MCF 10A (cell line): ENCODE measurements around the gene LSM2. TPM values are rescaled to one million over a fixed set of nuclear protein-coding genes. Genes with fewer than 3 reads are reported as not detected.

Experiments
- BruUV-seq: library from RNA; stranded (reverse); fragments of 400-500 nt; replicated peaks from 2 replicates; lab custom pipeline; 2021; lab: Mats Ljungman, UMichigan
- CTCF ChIA-PET: fragments of 300-600 bp; sonication (Branson Sonifier 250); formaldehyde crosslinking; extraction: SDS; loops from one replicate; lab custom pipeline; 2021; ENCODE audit warnings: antibody characterized with exemption, inconsistent platforms; lab: Yijun Ruan, JAX
- POLR2A ChIA-PET: fragments of 300-600, 350-650 bp; sonication (Branson Sonifier 250); formaldehyde crosslinking; extraction: SDS; loops from one replicate; lab custom pipeline; 2020; ENCODE audit warnings: antibody characterized with exemption, inconsistent platforms; lab: Yijun Ruan, JAX
- DNase-seq: peaks from one replicate; pipeline ENCODE4 v3.0.0-alpha.2; 2018; ENCODE audit not compliant: unreplicated experiment
- H3K27ac Mint-ChIP-seq: one replicate; pipeline ENCODE4 v1.8.0; 2022; ENCODE audit warnings: mild to moderate bottlenecking, low read depth, mixed read lengths; ENCODE audit not compliant: unreplicated experiment
- H3K27me3 Mint-ChIP-seq: one replicate; pipeline ENCODE4 v1.8.0; 2022; ENCODE audit warnings: mixed read lengths; ENCODE audit not compliant: insufficient read depth, unreplicated experiment
- H3K36me3 Mint-ChIP-seq: one replicate; pipeline ENCODE4 v1.8.0; 2022; ENCODE audit warnings: mild to moderate bottlenecking, moderate library complexity, mixed read lengths; ENCODE audit not compliant: insufficient read depth, unreplicated experiment
- H3K4me1 Mint-ChIP-seq: one replicate; pipeline ENCODE4 v1.8.0; 2022; ENCODE audit warnings: mixed read lengths; ENCODE audit not compliant: insufficient read depth, unreplicated experiment
- H3K4me3 Mint-ChIP-seq: one replicate; pipeline ENCODE4 v1.8.0; 2022; ENCODE audit warnings: mild to moderate bottlenecking, moderate library complexity, mixed read lengths; ENCODE audit not compliant: unreplicated experiment
- H3K9me3 Mint-ChIP-seq: one replicate; pipeline ENCODE4 v1.8.0; 2022; ENCODE audit warnings: mixed read lengths; ENCODE audit not compliant: unreplicated experiment
- CTCF ChIP-seq: fragments of 200-600 bp; IDR thresholded peaks from one replicate; pipeline ENCODE4 v1.8.0; 2022; ENCODE audit warnings: antibody characterized with exemption, mild to moderate bottlenecking; ENCODE audit not compliant: unreplicated experiment
- intact Hi-C: fragments of 100-400 bp; cut with micrococcal nuclease; formaldehyde crosslinking; loops from 2 replicates; pipeline ENCODE4 v1.14.1; 2022
- total RNA-seq: library from RNA; stranded (reverse); gene quantifications from 2 replicates; pipeline ENCODE4 v1.2.3, GENCODE V29; 2022

The LSM2 gene
- total RNA-seq, 1 experiment from 2014 or later: 47.4 TPM

GRCh38 chr6:31784098-31784925 lies 22.5 kb downstream of the LSM2 start:
- TF ChIP-seq CTCF: no peak
- ChIA-PET CTCF (interaction anchor here (0.6 to 2.2 kb wide), 4 partner anchors 15 to 186 kb away, joined by 3 to 8 read pairs (median 4); partner anchors contain the start of gene MSH5), POLR2A (interaction anchor here (1.0 to 1.2 kb wide), 2 partner anchors 12 to 30 kb away, joined by 3 read pairs; partner anchors contain the start of genes HSPA1A, HSPA1L and VARS1)
- H3K4me1 Mint-ChIP-seq: no peaks in the 10 kb centered on the region
- H3K4me3 Mint-ChIP-seq: no peak overlapping the region
- H3K27ac Mint-ChIP-seq: no peak overlapping the region
- H3K9me3 Mint-ChIP-seq: no peaks in the 10 kb centered on the region
- H3K27me3 Mint-ChIP-seq: no peaks in the 10 kb centered on the region
- no peak for DNase-seq
- intact Hi-C loops: no loop called here
- peaks cover 62% of the 10 kb centered on the region for H3K36me3 Mint-ChIP-seq
- BruUV-seq: no TSS peak

GRCh38 chr6:31782126-31782855 lies 24.5 kb downstream of the LSM2 start:
- POLR2A ChIA-PET: no interaction called here
- no peak for DNase-seq
- peaks cover 6% of the 10 kb centered on the region for H3K4me1 Mint-ChIP-seq
- peaks cover 57% of the 10 kb centered on the region for H3K36me3 Mint-ChIP-seq
- intact Hi-C loops: no loop called here
- BruUV-seq: TSS peak; percentile 33
- CTCF ChIA-PET: interaction anchor here (1.0 to 1.5 kb wide), 2 partner anchors 9 to 41 kb away, joined by 3 to 4 read pairs; no protein-coding TSS in a partner anchor
- H3K27me3 Mint-ChIP-seq: no peaks in the 10 kb centered on the region
- no peaks in the 10 kb centered on the region for H3K9me3 Mint-ChIP-seq
- H3K27ac Mint-ChIP-seq: no peak overlapping the region
- H3K4me3 Mint-ChIP-seq: no peak overlapping the region
- TF ChIP-seq CTCF: no peak

GRCh38 chr6:31781244-31782125 lies 25.3 kb downstream of the LSM2 start:
- H3K4me1 Mint-ChIP-seq: peaks cover 10% of the 10 kb centered on the region
- CTCF ChIA-PET: interaction anchor here (0.7 to 0.8 kb wide), 2 partner anchors 10 to 46 kb away, joined by 3 to 6 read pairs; partner anchors contain the start of gene HSPA1B
- DNase-seq: no peak
- H3K36me3 Mint-ChIP-seq: peaks cover 54% of the 10 kb centered on the region
- no peak for TF ChIP-seq CTCF
- H3K27ac Mint-ChIP-seq: no peak overlapping the region
- intact Hi-C loops: no loop called here
- POLR2A ChIA-PET: interaction anchor here (1.8 kb wide), 1 partner anchor 45 kb away, joined by 3 read pairs; no protein-coding TSS in a partner anchor
- no peak overlapping the region for H3K4me3 Mint-ChIP-seq
- no peaks in the 10 kb centered on the region for H3K27me3 Mint-ChIP-seq
- no TSS peak for BruUV-seq
- H3K9me3 Mint-ChIP-seq: no peaks in the 10 kb centered on the region
